ENCODE data around the gene TET3.

DNA sequence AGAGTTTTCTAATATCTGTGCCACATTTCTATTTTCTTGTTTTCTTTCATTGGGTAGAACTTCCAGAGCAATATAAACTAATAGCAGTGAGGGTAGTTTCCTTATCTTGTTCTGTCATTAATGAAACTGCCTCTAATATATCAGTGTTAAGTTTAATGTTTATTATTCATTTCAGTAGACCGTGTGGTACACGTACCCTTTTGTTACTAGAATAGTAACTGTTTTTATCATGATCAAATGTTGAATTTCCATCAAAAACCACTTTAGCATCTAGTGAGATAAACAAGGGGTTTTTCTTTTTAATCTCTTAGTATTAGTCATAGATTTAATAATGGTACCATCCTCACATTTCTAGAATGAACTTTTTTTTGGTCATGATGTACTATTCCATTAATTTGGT is 42.0 kb upstream of the TET3 start:
- TF ChIP-seq POLR2A (IDR thresholded peaks at IDR 0.05; ENCODE audit: low read length) (no peak), GATA1 (IDR thresholded peaks at IDR 0.05; ENCODE audit: low read depth, low read length) (no peak)

All from erythroblast (primary cell).